HG03139 (cell line): Measurements from ENCODE around the gene DENND5B.

Experiments
- ATAC-seq: cut with Tn5 transposase; IDR thresholded peaks from one replicate; pipeline ENCODE4 v1.9.1; 2021; ENCODE audit not compliant: unreplicated experiment

Gene DENND5B

GRCh38 chr12:31343139-31343538 lies 247.8 kb downstream of the DENND5B start:
- ATAC-seq = no peak

GRCh38 chr12:31342286-31342685 lies 248.7 kb downstream of the DENND5B start:
- no peak for ATAC-seq

- no peak for ATAC-seq
Measured at GRCh38 chr12:31339831-31340622, 250.9 kb downstream of the DENND5B start.

GRCh38 chr12:31337952-31338351 lies 253.0 kb downstream of the DENND5B start:
- no peak for ATAC-seq
